Fibroblast of mammary gland (primary cell): ENCODE results near the gene SDC4.

Experiments
- DNase-seq: peaks from one replicate; pipeline ENCODE4 v3.0.0-alpha.2; 2010; ENCODE audit warnings: low read depth
- H3K4me3 ChIP-seq: 2 replicates; pipeline ENCODE4 v1.5.1; 2011; ENCODE audit warnings: low read depth, mild to moderate bottlenecking, low read length, moderate library complexity; ENCODE audit not compliant: control insufficient read depth
- CTCF ChIP-seq: conservative IDR thresholded peaks from 2 replicates; pipeline ENCODE4 v1.5.1; 2011; ENCODE audit warnings: low read depth, low read length, inconsistent platforms; ENCODE audit not compliant: control insufficient read depth, insufficient read depth

Gene SDC4

DNA sequence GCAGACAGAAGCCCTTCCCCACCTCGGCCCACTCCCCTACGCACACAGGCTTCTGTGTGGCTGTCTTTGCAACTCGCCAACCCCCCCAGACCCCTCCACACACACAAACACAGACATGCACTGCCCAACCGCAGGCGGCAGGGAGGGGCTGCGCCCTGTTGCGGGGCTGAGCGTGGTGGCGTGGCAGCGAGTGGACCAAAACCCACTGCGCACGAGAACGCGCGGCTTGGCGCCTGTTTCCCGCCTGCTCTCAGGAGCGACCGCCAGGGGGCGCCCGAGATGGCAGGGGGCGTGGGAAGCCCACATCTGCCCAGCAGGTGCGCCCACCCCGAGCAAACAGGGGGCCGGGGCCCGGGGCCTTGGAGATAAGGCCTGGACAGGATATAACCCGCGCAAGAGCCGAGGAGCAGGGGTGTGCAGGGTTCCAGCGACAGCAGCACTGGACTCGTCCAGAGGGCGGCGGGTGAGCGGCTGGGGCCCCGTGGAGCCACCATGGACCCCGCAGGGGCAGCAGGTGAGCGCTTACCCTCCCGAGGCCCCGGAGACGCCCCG is 41.7 kb downstream of the SDC4 start, which contains the start of gene RBPJL:
RBPJL (plus strand) TSS at position 410 of the 552 bp plus-strand sequence; CDS start at position 493, 83 bp downstream.
- no peak for DNase-seq
- no peak within 1 kb of the TSS for H3K4me3 ChIP-seq
- TF ChIP-seq CTCF, result peak; percentile 55

DNA sequence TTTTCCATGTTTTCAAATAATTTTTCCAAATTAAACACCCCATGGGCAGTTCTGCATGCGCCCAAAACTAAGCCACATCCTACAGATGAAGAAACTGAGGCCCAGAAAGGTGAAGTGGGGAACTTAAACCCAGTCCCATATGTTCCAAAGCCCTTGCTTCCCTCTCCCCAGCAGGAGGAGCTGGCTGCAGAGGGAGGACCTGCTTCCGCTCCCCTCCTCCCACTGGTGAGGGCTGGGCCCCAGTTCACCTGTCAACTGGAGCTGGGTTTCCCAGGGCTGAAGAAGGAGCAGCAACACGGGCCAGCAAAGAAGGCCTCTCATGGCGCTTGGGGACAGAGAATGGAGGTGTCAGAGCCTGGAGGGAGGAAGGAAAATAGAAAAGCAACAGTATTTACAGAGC is 43.0 kb downstream of the SDC4 start:
- H3K4me3 ChIP-seq, result no peak overlapping the region
- DNase-seq, result no peak
- TF ChIP-seq CTCF, result no peak

DNA sequence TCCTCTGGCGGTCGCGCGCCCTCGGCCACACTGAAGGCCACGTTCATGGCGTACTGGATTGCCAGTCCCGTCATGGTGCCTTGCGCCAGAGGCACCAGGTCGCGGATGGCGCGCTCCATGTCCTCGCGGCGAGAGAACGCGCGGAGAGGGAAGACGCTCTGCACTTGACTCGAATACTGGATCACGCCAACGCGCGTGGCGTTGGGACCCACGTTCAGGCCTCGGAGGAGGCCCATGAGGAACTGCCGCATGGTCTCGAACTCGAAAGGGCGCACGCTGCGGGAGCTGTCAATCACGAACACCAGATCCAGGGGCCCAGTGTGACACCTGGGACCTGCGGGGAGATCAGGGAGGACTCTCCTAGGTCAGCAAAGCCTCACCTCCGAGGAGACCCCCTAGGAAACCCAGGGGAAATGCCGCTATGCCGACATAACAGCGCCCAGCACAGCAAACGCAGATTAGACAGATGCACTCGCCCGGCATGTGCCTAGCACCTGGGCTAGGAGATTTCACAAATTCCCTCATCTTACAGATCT is 43.7 kb downstream of the SDC4 start:
- DNase-seq, result no peak
- H3K4me3 ChIP-seq, result no peak overlapping the region
- no peak for TF ChIP-seq CTCF

DNA sequence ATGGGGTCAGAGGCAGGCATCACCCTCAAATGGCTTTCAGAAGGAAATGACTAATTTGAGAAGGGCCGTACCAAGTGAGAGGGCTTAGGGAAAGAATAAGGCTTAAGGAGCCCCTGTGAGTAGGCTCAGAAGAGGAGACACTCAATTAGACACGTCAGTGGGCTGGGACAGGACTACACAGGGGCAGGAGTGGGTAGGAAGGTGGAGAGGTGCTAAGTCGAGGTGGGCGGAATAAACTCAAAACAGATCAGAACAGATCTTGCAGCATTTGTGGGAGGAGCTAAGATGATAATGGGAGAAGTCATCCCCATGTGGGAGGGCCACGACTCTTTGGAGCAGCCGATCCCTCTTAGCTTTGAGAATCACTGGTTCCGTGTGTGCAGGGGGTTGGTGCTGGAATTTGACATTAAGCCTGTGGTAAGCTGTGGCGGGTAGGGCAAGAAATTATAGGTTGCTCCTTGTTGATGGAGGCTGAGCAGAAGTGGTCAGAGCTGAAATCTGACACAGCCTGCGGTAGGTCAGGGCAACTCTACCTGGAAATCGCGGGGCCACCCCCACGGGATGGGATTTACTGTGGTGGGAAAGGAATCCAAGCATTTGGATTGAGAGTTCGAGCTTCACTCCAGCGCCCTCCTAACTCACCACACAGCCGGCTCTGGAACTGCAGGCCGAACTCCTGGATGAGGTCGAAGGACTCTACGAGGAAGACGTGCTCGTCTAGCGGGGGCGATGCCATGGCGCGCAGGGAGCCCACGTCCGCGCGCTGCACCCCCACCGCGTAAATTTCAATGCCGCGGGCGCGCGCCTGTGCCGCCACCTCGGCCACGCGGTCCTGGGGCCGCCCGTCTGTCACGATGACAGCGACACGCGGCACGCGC is 44.4 kb downstream of the SDC4 start:
- H3K4me3 ChIP-seq, result no peak overlapping the region
- DNase-seq, result peak; percentile 20
- TF ChIP-seq CTCF, result no peak

DNA sequence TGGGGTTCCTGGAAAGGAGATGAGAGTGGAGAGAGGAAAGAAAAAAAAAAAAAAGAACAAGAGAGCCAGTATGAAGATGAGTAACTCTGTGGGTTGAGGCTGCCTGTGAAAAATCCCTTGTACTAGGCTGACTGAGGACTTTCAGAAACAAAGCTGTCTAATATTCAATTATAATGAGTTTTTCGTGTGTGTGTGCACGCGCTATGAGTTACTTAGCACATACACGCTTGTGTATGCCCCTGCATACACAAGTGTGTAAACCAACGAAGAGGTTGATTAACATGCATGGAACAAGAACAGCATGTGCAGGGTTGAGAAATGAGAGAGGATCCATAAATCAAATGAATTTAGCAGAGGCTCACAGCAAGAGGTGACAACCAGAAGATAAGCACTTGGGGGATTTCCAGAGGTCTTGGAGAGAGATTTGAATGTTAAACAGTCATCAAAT is 46.4 kb downstream of the SDC4 start:
- DNase-seq, result no peak
- no peak for TF ChIP-seq CTCF

GRCh38 chr20:45300961-45301360 is 47.3 kb downstream of the SDC4 start:
- TF ChIP-seq CTCF, result peak; percentile 36
- H3K4me3 ChIP-seq, result no peak overlapping the region
- peak; percentile 26 for DNase-seq

More for the DNA sequence above, 46.4 kb downstream of the SDC4 start:
- H3K4me3 ChIP-seq, result no peak overlapping the region
